Skin epidermis (tissue), 12 donors: Measurements from ENCODE around the gene UAP1.
"Not testable (repeated sequence)": the region's sequence is repeated elsewhere in the genome, so short reads cannot be mapped to it uniquely, and the experiment has no call there.

ENCODE experiments used
- H3K27ac ChIP-seq, 21 experiments: fragments of 200-600 bp; sonication (generic) in 11 of 21; one replicate each; pipeline ENCODE4 v1.5.0; 2020; ENCODE audit warnings: mild to moderate bottlenecking in 3 of 21, inconsistent platforms in 2 of 21, moderate library complexity in 2 of 21
- H3K4me3 ChIP-seq, 7 experiments: fragments of 200-600 bp; sonication (generic) in 2 of 7; one replicate each; pipeline ENCODE4 v1.5.0; 2020; ENCODE audit warnings: inconsistent platforms in 2 of 7, mild to moderate bottlenecking in 2 of 7, moderate library complexity in 1 of 7

UAP1 gene

DNA sequence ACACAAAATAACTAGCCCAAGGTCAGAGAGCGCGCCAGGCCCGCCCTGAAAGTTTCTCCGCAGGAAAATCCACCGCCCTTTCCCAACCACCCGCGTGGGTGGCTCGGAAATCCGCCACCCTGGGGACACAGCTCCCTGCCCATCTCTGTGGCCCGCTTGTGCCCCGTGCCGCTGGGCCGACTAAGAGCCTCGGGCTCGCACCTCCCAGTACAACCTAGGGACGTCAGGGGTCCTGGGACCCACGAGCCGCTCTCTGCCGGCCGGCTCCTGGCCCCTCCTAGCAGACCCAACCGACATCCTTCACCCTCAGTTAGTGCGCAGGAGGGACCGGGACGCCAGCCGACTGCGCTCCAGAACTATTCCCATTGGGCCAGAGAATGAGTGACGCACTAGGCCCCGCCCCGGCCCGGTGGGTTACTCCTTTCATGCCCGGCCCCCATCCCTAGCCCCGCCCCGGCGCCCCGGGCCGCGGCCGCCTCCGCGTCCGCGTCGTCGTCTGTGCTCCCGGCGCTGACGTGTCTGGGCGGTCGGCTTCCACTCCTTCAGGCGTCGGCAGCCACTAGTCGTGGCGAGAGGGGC is 396 bp upstream of the UAP1 start:
- Histone ChIP-seq H3K27ac (peak overlapping the region; percentile 39 to 96 (median 91)), H3K4me3 (peak overlapping the region; percentile 67 to 87 (median 78))

DNA sequence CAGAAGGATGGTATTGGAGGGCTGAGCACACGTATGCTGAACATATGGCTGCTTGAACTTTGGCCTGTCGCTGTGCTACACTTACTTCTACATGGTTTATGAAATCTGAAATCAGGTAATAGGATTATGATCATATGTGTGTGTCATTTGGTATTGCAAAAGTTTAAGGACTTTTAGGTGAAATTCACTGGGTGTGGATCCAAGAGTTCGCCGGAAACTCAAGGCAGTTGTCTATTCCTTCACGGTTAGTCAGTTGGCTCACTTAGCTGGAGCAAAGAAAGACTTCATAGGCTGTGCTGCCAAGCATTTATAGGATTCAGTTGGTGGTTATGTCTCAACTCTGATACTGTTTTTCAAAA is 927 bp downstream of the UAP1 start:
- H3K4me3 ChIP-seq = peak overlapping the region; percentile 67 to 87 (median 78)
- H3K27ac ChIP-seq = peak overlapping the region in 19 of 21 experiments; percentile 79 to 96 (median 93)

DNA sequence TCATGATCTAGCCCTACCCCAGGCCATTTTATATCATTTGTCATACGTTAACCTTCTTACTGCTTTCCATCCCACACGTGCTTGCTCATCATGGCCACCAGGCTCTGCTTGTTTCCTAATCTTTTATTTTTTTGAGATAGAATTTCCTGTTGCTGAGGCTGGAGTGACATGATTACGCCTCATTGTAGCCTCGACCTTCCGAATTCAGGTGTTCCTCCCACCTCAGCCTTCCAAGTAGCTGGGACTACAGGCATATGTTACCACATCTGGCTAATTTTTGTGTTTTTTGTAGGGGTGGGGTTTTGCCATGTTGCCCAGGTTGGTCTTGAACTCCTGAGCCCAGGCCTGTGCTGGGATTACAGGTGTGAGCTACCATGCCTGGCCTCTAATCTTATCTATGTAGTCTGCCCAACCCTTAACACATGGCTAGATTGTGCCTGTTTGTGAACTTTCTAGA is 3.3 kb downstream of the UAP1 start:
- Histone ChIP-seq H3K27ac (no peak overlapping the region), H3K4me3 (no peak overlapping the region)

DNA sequence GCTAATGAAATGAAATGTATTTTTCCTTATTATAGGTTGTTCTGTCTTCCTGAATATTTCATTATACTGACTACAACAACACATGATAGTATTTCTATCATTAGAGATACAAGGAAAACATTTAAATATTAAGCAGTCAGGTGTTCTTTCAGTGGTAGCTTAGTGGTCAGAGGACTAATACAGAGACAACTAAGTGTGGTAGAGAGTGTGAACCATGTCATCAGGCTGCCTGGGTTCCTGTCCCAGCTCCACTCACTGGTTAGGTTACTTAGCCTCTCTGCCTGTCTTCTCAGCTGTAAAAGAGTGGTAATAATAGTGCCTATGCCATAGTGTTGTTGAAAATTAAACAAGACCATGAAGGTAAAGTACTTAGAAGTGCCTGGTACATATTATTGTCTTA is 3.9 kb downstream of the UAP1 start:
- Histone ChIP-seq H3K27ac (no peak overlapping the region), H3K4me3 (no peak overlapping the region)

DNA sequence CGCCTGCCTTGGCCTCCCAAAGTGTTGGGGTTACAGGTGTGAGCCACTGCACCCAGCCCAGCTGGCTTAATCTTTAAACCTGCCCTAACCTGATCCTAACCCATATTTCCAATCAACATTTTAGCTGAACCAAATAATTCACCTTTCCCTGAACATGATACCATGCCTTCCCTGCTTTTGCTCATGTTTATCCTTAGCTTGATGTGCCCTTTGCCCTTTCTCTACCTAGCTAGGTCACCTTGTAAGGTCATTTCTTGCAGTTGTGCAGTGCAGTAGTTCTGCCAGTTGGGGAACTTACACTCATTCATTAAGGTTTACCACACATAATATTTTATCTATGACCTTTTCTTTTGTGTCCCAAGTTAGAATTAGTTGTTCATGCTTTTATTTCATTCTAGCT is 5.3 kb downstream of the UAP1 start:
- Histone ChIP-seq H3K4me3 (no peak overlapping the region), H3K27ac (no peak overlapping the region)

DNA sequence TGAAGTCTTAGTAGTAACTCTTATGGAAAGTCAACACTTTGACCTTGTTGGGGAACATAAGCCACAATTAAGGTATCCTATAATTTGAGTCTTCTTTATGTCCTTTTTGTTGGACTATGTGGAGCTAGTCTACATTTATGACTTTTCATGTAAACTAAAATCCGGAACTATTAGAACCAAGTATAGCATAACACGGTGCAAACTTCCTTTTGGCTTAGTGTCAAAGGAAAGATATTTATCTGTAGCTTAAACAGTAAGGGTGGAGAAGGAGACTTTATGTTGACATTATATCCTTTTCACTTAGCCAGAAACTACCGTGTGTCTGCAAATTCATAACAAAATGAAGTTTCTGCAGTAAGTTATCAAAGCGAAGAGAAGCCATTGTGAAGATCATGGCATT is 7.3 kb downstream of the UAP1 start:
- no peak overlapping the region for H3K27ac ChIP-seq

DNA sequence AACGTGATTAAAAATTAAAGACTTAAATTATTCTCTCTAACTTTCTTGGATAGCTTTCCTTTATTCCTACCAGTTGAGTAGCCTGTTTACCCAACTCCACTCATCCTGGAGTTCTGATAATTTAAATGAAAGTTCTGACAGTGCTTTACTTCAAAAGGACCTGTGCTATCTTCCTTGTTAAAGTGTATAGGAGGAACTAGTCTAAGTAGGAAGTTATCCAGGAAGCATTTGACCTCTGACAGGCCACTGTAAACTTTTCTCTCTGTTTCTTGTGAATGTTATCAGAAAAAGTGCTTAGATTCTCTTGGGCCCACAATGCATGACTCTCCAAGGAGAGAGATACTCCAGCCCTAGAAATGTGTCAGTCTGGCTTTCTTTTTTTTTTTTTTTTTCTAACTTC is 9.2 kb downstream of the UAP1 start:
- peak overlapping the region in 1 of 21 experiments; percentile 10 for H3K27ac ChIP-seq

More for the DNA sequence above, 7.3 kb downstream of the UAP1 start:
- no peak overlapping the region for H3K4me3 ChIP-seq

DNA sequence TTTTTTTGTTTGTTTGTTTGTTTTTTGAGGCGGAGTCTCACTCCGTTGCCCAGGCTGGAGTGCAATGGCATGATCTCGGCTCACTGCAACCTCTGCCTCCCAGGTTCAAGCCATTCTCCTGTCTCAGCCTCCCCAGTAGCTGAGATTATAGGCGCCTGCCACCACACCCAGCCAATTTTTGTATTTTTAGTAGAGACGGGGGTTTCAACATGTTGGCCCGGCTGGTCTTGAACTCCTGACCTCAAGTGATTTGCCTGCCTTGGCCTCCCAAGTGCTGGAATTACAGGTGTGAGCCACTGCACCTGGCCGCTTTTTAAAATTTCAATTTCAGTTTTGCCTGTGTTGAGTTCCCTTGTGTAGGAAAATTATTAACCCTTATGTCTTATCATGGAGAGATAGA is 9.6 kb downstream of the UAP1 start:
- H3K27ac ChIP-seq = peak overlapping the region in 1 of 21 experiments; percentile 10
- H3K4me3 ChIP-seq = not testable (repeated sequence)

More for the DNA sequence above, 9.2 kb downstream of the UAP1 start:
- H3K4me3 ChIP-seq = no peak overlapping the region

DNA sequence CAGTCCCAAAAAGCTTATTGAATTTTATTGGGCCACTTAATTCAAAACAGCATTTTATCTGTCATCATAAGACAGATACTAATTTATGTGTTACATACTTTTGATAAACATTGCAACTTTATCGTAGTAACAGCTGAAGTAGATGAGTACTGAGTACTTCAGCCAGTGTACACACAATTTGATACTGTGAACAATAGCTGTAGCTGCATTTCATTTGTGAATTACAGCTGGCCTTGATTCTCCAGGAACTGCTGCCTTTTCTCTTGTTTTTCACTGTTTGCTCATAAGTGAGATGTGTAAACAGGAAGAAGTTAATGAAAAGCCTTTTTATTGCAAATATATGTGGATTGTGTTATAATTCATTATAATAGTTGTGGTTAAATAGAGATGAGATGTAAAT is 10.2 kb downstream of the UAP1 start:
- Histone ChIP-seq H3K4me3 (no peak overlapping the region), H3K27ac (no peak overlapping the region)

DNA sequence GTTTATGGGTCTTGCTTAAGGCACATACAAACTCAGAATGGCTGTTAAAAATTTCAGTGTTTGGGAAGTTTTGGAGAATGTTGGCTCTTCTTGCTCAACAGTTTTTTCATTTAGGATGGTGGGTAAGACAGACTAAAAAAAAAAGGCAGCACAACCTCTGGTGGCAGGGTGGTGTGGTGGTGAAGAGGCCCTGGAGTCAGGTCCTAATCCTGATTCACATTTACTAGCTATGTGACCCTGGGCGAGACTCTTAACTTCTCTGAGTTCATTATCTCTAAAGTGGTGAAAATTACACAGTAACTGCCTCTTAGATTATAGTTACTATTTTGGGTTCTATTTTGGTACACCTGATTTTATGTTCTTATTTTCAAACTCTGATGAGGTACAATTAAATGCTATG is 11.6 kb downstream of the UAP1 start:
- Histone ChIP-seq H3K4me3 (no peak overlapping the region), H3K27ac (no peak overlapping the region)

DNA sequence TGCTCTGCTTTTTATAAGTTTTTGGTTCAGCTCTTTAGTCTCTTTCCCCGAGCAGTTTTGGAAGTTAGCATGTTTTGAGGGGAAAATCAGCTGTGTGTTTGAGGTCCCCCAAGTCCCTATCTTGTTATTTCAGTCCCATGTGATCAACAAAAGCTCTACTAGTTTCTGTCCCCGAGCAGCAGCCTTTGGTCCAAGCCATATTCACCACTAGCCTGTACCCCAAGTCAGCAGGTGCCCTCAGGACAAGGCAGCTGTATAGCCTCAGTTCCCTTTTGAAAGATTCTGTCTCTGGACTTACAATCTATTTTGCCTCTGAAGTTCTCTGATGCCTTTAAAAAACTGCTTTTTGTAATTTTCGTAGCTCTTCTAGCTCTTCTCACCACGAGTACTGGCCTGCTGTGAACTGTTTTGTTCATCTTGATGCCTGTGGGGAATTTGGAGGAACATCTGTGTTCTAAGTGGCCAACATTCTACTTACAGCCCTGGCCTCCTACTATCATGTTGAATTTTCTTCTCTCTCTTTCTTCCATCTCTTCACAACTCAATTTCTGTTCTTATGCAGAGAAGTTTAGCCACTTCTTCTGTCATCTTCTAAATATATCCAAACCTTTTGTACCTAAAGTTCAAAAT is 16.7 kb downstream of the UAP1 start:
- Histone ChIP-seq H3K27ac (no peak overlapping the region), H3K4me3 (no peak overlapping the region)

DNA sequence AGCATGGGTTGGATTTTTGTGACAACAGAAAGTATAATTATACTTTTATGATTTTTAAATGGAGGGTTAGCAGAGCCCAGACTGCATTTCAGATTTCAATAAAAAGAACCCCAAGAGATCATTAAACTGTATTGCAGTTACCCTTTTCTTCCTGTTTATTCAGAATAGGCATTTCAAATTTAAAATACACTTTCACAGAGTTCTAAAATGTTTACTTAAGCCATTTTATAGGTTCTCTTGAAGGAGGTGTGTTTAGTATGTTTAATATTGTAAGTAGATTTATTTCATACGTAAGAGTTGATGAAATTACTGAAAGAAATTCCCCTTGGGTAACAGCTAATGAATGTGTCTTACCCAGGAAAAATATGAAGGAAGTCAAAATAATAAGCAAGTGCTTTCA is 17.4 kb downstream of the UAP1 start:
- no peak overlapping the region for H3K4me3 ChIP-seq
- H3K27ac ChIP-seq = no peak overlapping the region

DNA sequence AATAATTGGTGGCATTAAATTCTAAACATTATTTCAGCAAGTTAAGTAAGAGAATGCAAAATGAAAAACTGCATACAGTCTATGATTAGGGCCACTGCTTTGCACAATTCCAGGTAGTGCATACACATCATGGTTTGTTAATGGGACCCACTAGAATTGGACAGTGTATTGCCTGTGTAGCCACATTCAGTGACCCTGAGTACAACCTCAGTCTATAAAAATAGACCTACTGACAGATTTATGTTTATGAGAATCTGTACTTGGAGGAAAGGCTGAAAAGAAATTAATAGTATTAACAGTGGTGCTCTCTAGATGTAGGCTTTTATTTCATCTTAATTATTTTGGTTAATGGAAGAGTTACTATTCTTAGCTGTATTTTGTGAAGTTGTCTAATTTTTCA is 18.8 kb downstream of the UAP1 start:
- Histone ChIP-seq H3K4me3 (no peak overlapping the region), H3K27ac (no peak overlapping the region)

DNA sequence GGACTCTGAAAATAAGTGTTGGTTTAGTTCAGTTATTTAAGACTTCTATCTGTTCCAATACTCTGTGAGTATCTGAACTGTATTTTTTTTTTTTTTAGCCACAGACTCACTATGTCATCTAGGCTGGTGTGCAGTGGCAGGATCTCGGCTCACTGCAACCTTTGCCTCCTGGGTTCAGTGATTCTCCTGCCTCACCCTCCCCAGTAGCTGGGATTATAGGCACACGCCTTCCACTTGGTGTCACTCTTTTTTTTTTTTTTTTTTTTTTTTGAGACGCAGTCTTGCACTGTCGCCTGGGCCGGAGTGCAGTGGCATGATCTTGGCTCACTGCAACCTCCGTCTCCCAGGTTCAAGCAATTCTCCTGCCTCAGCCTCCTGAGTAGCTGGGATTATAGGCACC is 21.4 kb downstream of the UAP1 start:
- not testable (repeated sequence) for H3K4me3 ChIP-seq, H3K27ac ChIP-seq

DNA sequence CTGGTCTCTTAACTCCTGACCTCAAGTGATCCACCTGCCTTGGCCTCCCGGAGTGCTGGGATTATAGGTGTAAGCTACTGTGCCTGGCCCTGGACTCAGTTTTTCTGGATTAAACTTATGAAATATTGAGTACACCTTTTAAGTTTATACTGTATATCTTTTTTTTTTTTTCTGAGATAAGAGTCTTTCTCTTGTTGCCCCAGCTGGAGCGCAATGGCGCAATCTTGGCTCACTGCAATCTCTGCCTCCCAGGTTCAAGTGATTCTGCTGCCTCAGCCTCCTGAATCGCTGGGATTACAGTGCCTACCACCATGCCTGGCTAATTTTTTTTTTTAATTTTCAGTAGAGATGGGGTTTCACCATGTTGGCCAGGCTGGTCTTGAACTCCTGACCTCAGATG is 23.6 kb downstream of the UAP1 start:
- H3K27ac ChIP-seq, H3K4me3 ChIP-seq: not testable (repeated sequence)

DNA sequence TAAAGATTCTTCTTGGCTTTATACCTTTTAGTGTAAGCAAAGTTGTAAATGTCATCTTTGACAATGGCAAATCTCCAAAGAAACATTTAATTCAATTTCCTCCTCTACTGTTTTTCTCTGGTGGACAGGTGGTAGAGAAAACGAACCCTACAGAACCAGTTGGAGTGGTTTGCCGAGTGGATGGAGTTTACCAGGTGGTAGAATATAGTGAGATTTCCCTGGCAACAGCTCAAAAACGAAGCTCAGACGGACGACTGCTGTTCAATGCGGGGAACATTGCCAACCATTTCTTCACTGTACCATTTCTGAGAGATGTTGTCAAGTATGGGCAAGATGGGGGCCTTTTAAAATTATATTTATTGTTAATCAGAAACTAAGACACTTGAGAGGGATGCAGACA is 25.8 kb downstream of the UAP1 start:
- Histone ChIP-seq H3K4me3 (no peak overlapping the region), H3K27ac (no peak overlapping the region)

DNA sequence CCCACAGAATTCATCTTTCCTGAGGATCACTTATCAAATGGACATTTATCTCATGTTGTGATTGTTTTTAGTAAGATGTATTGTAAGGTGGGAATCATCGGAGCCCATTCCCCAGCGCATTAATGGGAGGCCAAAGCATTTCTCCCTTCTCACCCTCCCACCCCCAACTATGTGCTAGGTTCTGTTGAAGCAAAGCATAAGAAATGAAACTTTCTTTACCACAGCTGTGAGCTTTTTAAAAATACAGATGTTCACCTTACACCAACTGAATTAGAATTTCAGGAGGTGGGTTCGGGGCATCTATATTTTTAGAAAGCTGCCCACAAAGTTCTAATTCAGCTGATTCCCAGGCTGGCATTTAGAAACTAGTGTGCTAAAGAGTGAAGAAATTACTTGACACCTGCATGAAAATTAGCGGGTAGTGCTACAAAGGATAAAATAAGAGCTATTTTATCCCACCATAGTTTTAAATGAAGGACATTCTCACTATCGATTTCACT is 26.3 kb downstream of the UAP1 start:
- no peak overlapping the region for H3K27ac ChIP-seq
- H3K4me3 ChIP-seq = no peak overlapping the region

DNA sequence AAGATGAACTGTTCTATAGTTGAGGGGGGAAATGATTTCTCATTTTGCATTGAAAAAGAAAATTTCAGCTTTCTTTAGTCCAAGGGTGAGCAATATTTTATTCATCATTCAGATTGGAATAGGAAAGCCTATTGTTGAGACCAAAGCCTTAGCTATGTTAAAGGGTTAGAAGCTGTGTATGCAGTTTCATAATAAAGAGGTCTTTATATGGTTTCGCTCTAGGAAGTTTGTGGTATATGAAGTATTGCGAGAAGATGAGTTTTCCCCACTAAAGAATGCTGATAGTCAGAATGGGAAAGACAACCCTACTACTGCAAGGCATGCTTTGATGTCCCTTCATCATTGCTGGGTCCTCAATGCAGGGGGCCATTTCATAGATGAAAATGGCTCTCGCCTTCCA is 28.6 kb downstream of the UAP1 start:
- no peak overlapping the region for H3K4me3 ChIP-seq
- no peak overlapping the region for H3K27ac ChIP-seq

DNA sequence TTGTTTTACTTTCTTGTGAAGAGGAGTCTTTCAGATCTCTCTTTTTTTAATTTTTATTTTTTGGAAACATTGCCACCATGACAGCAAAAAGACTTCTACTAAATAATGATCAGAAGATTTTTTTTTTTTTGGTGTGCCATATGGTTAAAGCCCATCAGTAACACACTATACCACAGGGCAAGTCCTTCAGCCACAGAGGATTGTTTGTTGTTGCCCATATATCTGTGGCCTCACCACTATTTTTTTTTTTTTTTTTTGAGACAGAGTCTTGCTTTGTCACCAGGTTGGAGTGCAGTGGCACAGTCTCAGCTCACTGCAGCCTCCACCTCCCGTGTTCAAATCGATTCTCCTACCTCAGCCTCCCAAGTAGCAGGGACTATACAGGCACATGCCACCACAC is 29.2 kb downstream of the UAP1 start:
- H3K27ac ChIP-seq = no peak overlapping the region
- H3K4me3 ChIP-seq = no peak overlapping the region

DNA sequence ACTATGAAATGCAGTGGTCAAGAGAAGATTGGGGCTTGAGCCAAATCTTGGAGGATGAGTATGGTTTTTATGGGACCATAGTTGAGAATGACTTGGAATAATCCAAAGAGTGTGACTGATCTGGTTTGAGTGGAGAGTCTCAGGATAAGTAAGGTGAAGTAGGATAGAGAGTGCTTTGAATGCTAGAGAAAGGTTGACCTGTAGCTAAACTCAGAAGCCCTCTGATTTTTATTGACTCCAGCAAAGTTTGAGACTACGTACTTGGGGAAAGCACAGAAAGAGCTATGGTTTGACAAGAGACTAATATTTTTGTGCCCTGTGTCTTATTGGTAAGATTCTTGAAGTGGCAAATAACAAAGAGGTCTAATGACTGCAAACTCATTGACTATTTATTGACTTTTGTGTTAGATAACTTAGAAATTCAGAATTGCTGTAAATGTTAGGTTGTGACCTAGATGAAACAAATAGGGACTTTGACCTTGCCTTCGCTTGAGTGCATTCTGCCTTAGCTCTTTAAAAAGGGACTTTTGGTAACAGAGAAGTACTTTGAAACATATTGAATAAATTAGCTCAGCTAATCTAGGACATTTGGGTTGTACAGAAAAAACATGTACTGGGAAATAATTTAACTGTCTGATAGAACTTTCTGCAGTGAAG is 35.1 kb downstream of the UAP1 start:
- peak overlapping the region in 1 of 21 experiments; percentile 6 for H3K27ac ChIP-seq
- H3K4me3 ChIP-seq = no peak overlapping the region

DNA sequence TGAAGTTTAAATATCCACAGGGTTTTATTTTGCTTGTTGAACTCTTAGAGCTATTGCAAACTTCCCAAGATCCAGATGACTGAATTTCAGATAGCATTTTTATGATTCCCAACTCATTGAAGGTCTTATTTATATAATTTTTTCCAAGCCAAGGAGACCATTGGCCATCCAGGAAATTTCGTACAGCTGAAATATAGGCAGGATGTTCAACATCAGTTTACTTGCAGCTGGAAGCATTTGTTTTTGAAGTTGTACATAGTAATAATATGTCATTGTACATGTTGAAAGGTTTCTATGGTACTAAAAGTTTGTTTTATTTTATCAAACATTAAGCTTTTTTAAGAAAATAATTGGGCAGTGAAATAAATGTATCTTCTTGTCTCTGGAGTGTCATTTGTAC is 37.9 kb downstream of the UAP1 start:
- no peak overlapping the region for H3K27ac ChIP-seq
- H3K4me3 ChIP-seq = no peak overlapping the region
